H9 (cell line): ENCODE data around the gene SORBS1. TPM values are rescaled to one million over a fixed set of nuclear protein-coding genes. Genes with fewer than 3 reads are reported as not detected.
A peak's percentile ranks its signal among the peaks of the same experiment; 100 is the strongest.

Experiments
- DNase-seq: peaks from one replicate; pipeline ENCODE4 v3.0.0-alpha.2; 2017
- H2AFZ ChIP-seq: one replicate; pipeline ENCODE4 v1.6.1; 2013; ENCODE audit warnings: mild to moderate bottlenecking, low read length, control low read depth, moderate library complexity
- H2AK5ac ChIP-seq: 2 replicates; pipeline ENCODE4 v1.6.1; 2013; ENCODE audit warnings: low read length, control low read depth, mixed read lengths; ENCODE audit not compliant: insufficient read length
- H2BK120ac ChIP-seq: one replicate; pipeline ENCODE4 v1.6.1; 2013; ENCODE audit warnings: low read depth, mild to moderate bottlenecking, low read length, control low read depth, inconsistent platforms; ENCODE audit not compliant: poor library complexity, severe bottlenecking
- H2BK12ac ChIP-seq: 2 replicates; pipeline ENCODE4 v1.6.1; 2013; ENCODE audit warnings: low read length, control low read depth, mixed read lengths, low read depth; ENCODE audit not compliant: insufficient read length
- H2BK15ac ChIP-seq: 2 replicates; pipeline ENCODE4 v1.6.1; 2013; ENCODE audit warnings: low read depth, low read length, control low read depth
- H2BK20ac ChIP-seq: one replicate; pipeline ENCODE4 v1.6.1; 2013; ENCODE audit warnings: low read depth, mild to moderate bottlenecking, low read length, control low read depth, inconsistent platforms; ENCODE audit not compliant: poor library complexity, severe bottlenecking
- H2BK5ac ChIP-seq: 2 replicates; pipeline ENCODE4 v1.6.1; 2013; ENCODE audit warnings: low read length, control low read depth, mixed read lengths; ENCODE audit not compliant: insufficient read length
- H3K14ac ChIP-seq: 2 replicates; pipeline ENCODE4 v1.6.1; 2013; ENCODE audit warnings: low read length, control low read depth; ENCODE audit not compliant: insufficient read depth
- H3K18ac ChIP-seq: 2 replicates; pipeline ENCODE4 v1.6.1; 2013; ENCODE audit warnings: low read depth, mild to moderate bottlenecking, mixed read lengths, low read length, control low read depth; ENCODE audit not compliant: insufficient read length
- H3K23ac ChIP-seq: 2 replicates; pipeline ENCODE4 v1.6.1; 2013; ENCODE audit warnings: low read length, control low read depth, mixed read lengths, low read depth; ENCODE audit not compliant: insufficient read length
- H3K23me2 ChIP-seq: 2 replicates; pipeline ENCODE4 v1.6.1; 2013; ENCODE audit warnings: low read depth, mild to moderate bottlenecking, mixed read lengths, low read length, control low read depth; ENCODE audit not compliant: insufficient read length, poor library complexity, severe bottlenecking
- H3K27ac ChIP-seq: 2 replicates; pipeline ENCODE4 v1.5.1; 2013; ENCODE audit warnings: low read length, control low read depth, mixed read lengths, low read depth; ENCODE audit not compliant: insufficient read length
- H3K27me3 ChIP-seq: 2 replicates; pipeline ENCODE4 v1.6.1; 2013; ENCODE audit warnings: low read length, control low read depth, inconsistent platforms; ENCODE audit not compliant: insufficient read depth
- H3K4ac ChIP-seq: 2 replicates; pipeline ENCODE4 v1.6.1; 2013; ENCODE audit warnings: low read depth, mild to moderate bottlenecking, control low read depth, inconsistent platforms, low read length, moderate library complexity
- H3K4me1 ChIP-seq: 2 replicates; pipeline ENCODE4 v1.6.1; 2013; ENCODE audit warnings: low read length, control low read depth, inconsistent platforms; ENCODE audit not compliant: insufficient read depth
- H3K4me2 ChIP-seq: 2 replicates; pipeline ENCODE4 v1.6.1; 2013; ENCODE audit warnings: low read length, control low read depth, mixed read lengths; ENCODE audit not compliant: insufficient read length, insufficient read depth
- H3K56ac ChIP-seq: 2 replicates; pipeline ENCODE4 v1.6.1; 2013; ENCODE audit warnings: low read depth, mild to moderate bottlenecking, mixed read lengths, low read length, control low read depth; ENCODE audit not compliant: insufficient read length
- H3K79me1 ChIP-seq: 2 replicates; pipeline ENCODE4 v1.6.1; 2013; ENCODE audit warnings: low read depth, mild to moderate bottlenecking, moderate library complexity, low read length, control low read depth, inconsistent platforms; ENCODE audit not compliant: insufficient read depth, poor library complexity, severe bottlenecking
- H3K79me2 ChIP-seq: 2 replicates; pipeline ENCODE4 v1.6.1; 2013; ENCODE audit warnings: low read length, control low read depth, inconsistent platforms; ENCODE audit not compliant: insufficient read depth
- H3K9ac ChIP-seq: 2 replicates; pipeline ENCODE4 v1.6.1; 2013; ENCODE audit warnings: low read length, control low read depth, mixed read lengths; ENCODE audit not compliant: insufficient read length; ENCODE audit errors: extremely low read depth
- H3K9me3 ChIP-seq: one replicate; pipeline ENCODE4 v1.6.1; 2013; ENCODE audit warnings: low read depth, low read length, inconsistent platforms; ENCODE audit not compliant: control insufficient read depth
- H3T11ph ChIP-seq: one replicate; pipeline ENCODE4 v1.6.1; 2013; ENCODE audit warnings: mild to moderate bottlenecking, low read length, control low read depth, inconsistent platforms
- H4K20me1 ChIP-seq: one replicate; pipeline ENCODE4 v1.6.1; 2013; ENCODE audit not compliant: control insufficient read depth, insufficient read length, insufficient read depth
- H4K5ac ChIP-seq: 2 replicates; pipeline ENCODE4 v1.6.1; 2013; ENCODE audit warnings: low read depth, mild to moderate bottlenecking, mixed read lengths, low read length, control low read depth; ENCODE audit not compliant: insufficient read length
- H4K8ac ChIP-seq: replicated peaks from 2 replicates; pipeline ENCODE4 v1.6.1; 2013; ENCODE audit warnings: low read length, control low read depth, mixed read lengths, low read depth; ENCODE audit not compliant: insufficient read length
- H4K91ac ChIP-seq: 2 replicates; pipeline ENCODE4 v1.6.1; 2013; ENCODE audit warnings: low read depth, mild to moderate bottlenecking, moderate library complexity, mixed read lengths, low read length, control low read depth; ENCODE audit not compliant: insufficient read length
- H3K27ac Mint-ChIP-seq, 3 experiments: 2 replicates in 2 of 3; 3 replicates in 1 of 3; pipeline ENCODE4 v1.8.0; 2020 to 2021; ENCODE audit warnings: mixed read lengths in 3 of 3, mild to moderate bottlenecking in 1 of 3, moderate library complexity in 1 of 3
- H3K27me3 Mint-ChIP-seq: 2 replicates; pipeline ENCODE4 v1.8.0; 2021; ENCODE audit warnings: low read depth, mild to moderate bottlenecking, moderate library complexity, mixed read lengths
- H3K36me3 Mint-ChIP-seq, 3 experiments: 2 replicates in 2 of 3; 3 replicates in 1 of 3; pipeline ENCODE4 v1.8.0; 2020 to 2021; ENCODE audit warnings: low read depth in 3 of 3, mixed read lengths in 3 of 3; ENCODE audit not compliant: insufficient read depth in 1 of 3
- H3K4me1 Mint-ChIP-seq, 2 experiments: 2 replicates each; pipeline ENCODE4 v1.8.0; 2020; ENCODE audit warnings: mixed read lengths in 2 of 2
- H3K4me3 Mint-ChIP-seq, 2 experiments: 2 replicates in 1 of 2; 3 replicates in 1 of 2; pipeline ENCODE4 v1.8.0; 2020 to 2021; ENCODE audit warnings: mild to moderate bottlenecking in 2 of 2, mixed read lengths in 2 of 2, moderate library complexity in 1 of 2
- H3K9me3 Mint-ChIP-seq, 2 experiments: 2 replicates in 1 of 2; 3 replicates in 1 of 2; pipeline ENCODE4 v1.8.0; 2020; ENCODE audit warnings: mild to moderate bottlenecking in 2 of 2, mixed read lengths in 2 of 2, moderate library complexity in 1 of 2
- WGBS: extraction: QIAGEN DNeasy Blood & Tissue Kit; methylation state at CpG from one replicate; pipeline ENCODE4 v1.1.7; 2013; ENCODE audit warnings: missing lambda C conversion rate, low lambda C conversion rate, mixed read lengths; ENCODE audit not compliant: insufficient read length; ENCODE audit errors: extremely low coverage; 5-methylcytosine and 5-hydroxymethylcytosine counted together
- total RNA-seq: library from RNA; stranded (reverse); gene quantifications from 2 replicates; pipeline ENCODE4 v1.2.1, GENCODE V29; 2021
- TF ChIP-seq, protein P1 (sequence below): fragments of 200-600 bp; sonication (generic); conservative IDR thresholded peaks from 3 replicates; pipeline ENCODE4 v1.8.0; 2021; ENCODE audit warnings: antibody characterized with exemption, mild to moderate bottlenecking

The SORBS1 gene
- total RNA-seq, 1 experiment from 2014 or later: 24.3 TPM

- WGBS: no CpG with 5 or more reads among the region's 5 CpGs
These were observed 8.4 kb downstream of the SORBS1 start for GRCh38 chr10:95552679-95553342.

More at GRCh38 chr10:95552679-95553342, 8.4 kb downstream of the SORBS1 start:
- Mint-ChIP-seq H3K27ac (peak overlapping the region in 2 of 3 experiments; percentile 34 to 73; a peak in 3 of 7 replicates), H3K36me3 (peaks cover 6 to 10% (median 7%) of the 10 kb centered on the region in 3 experiments; a peak in 6 of 7 replicates), H3K27me3 (peaks cover under 1% of the 10 kb centered on the region), H3K4me1 (peaks cover 49 to 61% of the 10 kb centered on the region in 2 experiments), H3K4me3 (no peak overlapping the region), H3K9me3 (peaks cover 6 to 7% of the 10 kb centered on the region in 2 experiments)
- no peak overlapping the region for H3K27ac ChIP-seq
- H2BK5ac ChIP-seq: no peak overlapping the region
- peaks cover 11% of the 10 kb centered on the region; the same call in 1 of the 2 replicates for H3K4me1 ChIP-seq
- H3K23ac ChIP-seq: no peak overlapping the region
- no peak overlapping the region for H3K9ac ChIP-seq
- peaks cover 4% of the 10 kb centered on the region; the same call in 1 of the 2 replicates for H3K79me2 ChIP-seq
- no peak overlapping the region for H3K18ac ChIP-seq
- no peak overlapping the region for H2BK120ac ChIP-seq
- peak; percentile 54 for DNase-seq
- no peak overlapping the region for H3K4ac ChIP-seq
- H3K56ac ChIP-seq: no peak overlapping the region
- H2BK20ac ChIP-seq: no peak overlapping the region
- no peaks in the 10 kb centered on the region for H4K20me1 ChIP-seq
- H3T11ph ChIP-seq: no peak overlapping the region
- H3K27me3 ChIP-seq: no peaks in the 10 kb centered on the region
- no peak overlapping the region for H2BK15ac ChIP-seq
- no peaks in the 10 kb centered on the region for H3K23me2 ChIP-seq
- no peak overlapping the region for H4K8ac ChIP-seq
- no peak overlapping the region for H3K14ac ChIP-seq
- H3K4me2 ChIP-seq: no peak overlapping the region
- no peak overlapping the region for H2AK5ac ChIP-seq
- H4K5ac ChIP-seq: no peak overlapping the region
- H3K79me1 ChIP-seq: peaks cover 2% of the 10 kb centered on the region
- no peak overlapping the region for H2AFZ ChIP-seq
- TF ChIP-seq, protein P1, sequence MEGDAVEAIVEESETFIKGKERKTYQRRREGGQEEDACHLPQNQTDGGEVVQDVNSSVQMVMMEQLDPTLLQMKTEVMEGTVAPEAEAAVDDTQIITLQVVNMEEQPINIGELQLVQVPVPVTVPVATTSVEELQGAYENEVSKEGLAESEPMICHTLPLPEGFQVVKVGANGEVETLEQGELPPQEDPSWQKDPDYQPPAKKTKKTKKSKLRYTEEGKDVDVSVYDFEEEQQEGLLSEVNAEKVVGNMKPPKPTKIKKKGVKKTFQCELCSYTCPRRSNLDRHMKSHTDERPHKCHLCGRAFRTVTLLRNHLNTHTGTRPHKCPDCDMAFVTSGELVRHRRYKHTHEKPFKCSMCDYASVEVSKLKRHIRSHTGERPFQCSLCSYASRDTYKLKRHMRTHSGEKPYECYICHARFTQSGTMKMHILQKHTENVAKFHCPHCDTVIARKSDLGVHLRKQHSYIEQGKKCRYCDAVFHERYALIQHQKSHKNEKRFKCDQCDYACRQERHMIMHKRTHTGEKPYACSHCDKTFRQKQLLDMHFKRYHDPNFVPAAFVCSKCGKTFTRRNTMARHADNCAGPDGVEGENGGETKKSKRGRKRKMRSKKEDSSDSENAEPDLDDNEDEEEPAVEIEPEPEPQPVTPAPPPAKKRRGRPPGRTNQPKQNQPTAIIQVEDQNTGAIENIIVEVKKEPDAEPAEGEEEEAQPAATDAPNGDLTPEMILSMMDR: no peak
- no peaks in the 10 kb centered on the region for H3K9me3 ChIP-seq
- H4K91ac ChIP-seq: no peak overlapping the region
- H2BK12ac ChIP-seq: no peak overlapping the region
